GM19463 (cell line): ENCODE results near the gene MS4A4E.
A peak's percentile ranks its signal among the peaks of the same experiment; 100 is the strongest.
"Not testable (repeated sequence)": the region's sequence is repeated elsewhere in the genome, so short reads cannot be mapped to it uniquely, and the experiment has no call there.

Source experiments
- ATAC-seq: cut with Tn5 transposase; IDR thresholded peaks from one replicate; pipeline ENCODE4 v1.9.1; 2021; ENCODE audit warnings: mild to moderate bottlenecking, moderate library complexity; ENCODE audit not compliant: unreplicated experiment

Gene MS4A4E

GRCh38 chr11:60222141-60222540 is 20.8 kb downstream of the MS4A4E start:
- no peak for ATAC-seq

- no peak for ATAC-seq
These were observed 21.2 kb downstream of the MS4A4E start for GRCh38 chr11:60221692-60222091.

GRCh38 chr11:60221181-60221580 is 21.8 kb downstream of the MS4A4E start:
- no peak for ATAC-seq

GRCh38 chr11:60214386-60214785 is 28.6 kb downstream of the MS4A4E start:
- no peak for ATAC-seq

GRCh38 chr11:60211206-60211605 is 31.7 kb downstream of the MS4A4E start:
- ATAC-seq, result no peak

GRCh38 chr11:60209977-60210376 is 33.0 kb downstream of the MS4A4E start:
- ATAC-seq, result no peak

- ATAC-seq, result no peak
These were observed 34.0 kb downstream of the MS4A4E start for GRCh38 chr11:60208951-60209350.

GRCh38 chr11:60208146-60208895 is 34.6 kb downstream of the MS4A4E start:
- no peak for ATAC-seq

GRCh38 chr11:60206616-60207015 is 36.3 kb downstream of the MS4A4E start:
- ATAC-seq, result peak; percentile 63

GRCh38 chr11:60204922-60205321 is 38.0 kb downstream of the MS4A4E start:
- no peak for ATAC-seq

- ATAC-seq, result not testable (repeated sequence)
These were observed 41.6 kb downstream of the MS4A4E start for GRCh38 chr11:60201334-60201733.

GRCh38 chr11:60197442-60197841 is 45.5 kb downstream of the MS4A4E start:
- no peak for ATAC-seq

GRCh38 chr11:60195923-60196368 is 47.0 kb downstream of the MS4A4E start:
- ATAC-seq, result peak; percentile 59

GRCh38 chr11:60194511-60194910 is 48.4 kb downstream of the MS4A4E start:
- no peak for ATAC-seq

- ATAC-seq, result peak; percentile 84
These were observed 49.1 kb downstream of the MS4A4E start for GRCh38 chr11:60193687-60194433.

- ATAC-seq, result not testable (repeated sequence)
These were observed 50.4 kb downstream of the MS4A4E start for GRCh38 chr11:60192564-60192963.

- ATAC-seq, result not testable (repeated sequence)
These were observed 54.5 kb downstream of the MS4A4E start for GRCh38 chr11:60188481-60188880.

GRCh38 chr11:60186128-60186527 is 56.8 kb downstream of the MS4A4E start:
- ATAC-seq, result not testable (repeated sequence)

GRCh38 chr11:60185512-60185827 is 57.5 kb downstream of the MS4A4E start:
- ATAC-seq, result not testable (repeated sequence)

GRCh38 chr11:60184824-60185511 is 58.0 kb downstream of the MS4A4E start:
- ATAC-seq, result peak; percentile 51

GRCh38 chr11:60183591-60184205 is 59.2 kb downstream of the MS4A4E start:
- ATAC-seq, result no peak
